ENCODE data around the gene EFNA1. TPM values are rescaled to one million over a fixed set of nuclear protein-coding genes. Genes with fewer than 3 reads are reported as not detected.

EFNA1 gene, protein sequence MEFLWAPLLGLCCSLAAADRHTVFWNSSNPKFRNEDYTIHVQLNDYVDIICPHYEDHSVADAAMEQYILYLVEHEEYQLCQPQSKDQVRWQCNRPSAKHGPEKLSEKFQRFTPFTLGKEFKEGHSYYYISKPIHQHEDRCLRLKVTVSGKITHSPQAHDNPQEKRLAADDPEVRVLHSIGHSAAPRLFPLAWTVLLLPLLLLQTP
- total RNA-seq: 10 to 100 TPM; 27.4 to 41.4 (median 34.0) TPM

DNA sequence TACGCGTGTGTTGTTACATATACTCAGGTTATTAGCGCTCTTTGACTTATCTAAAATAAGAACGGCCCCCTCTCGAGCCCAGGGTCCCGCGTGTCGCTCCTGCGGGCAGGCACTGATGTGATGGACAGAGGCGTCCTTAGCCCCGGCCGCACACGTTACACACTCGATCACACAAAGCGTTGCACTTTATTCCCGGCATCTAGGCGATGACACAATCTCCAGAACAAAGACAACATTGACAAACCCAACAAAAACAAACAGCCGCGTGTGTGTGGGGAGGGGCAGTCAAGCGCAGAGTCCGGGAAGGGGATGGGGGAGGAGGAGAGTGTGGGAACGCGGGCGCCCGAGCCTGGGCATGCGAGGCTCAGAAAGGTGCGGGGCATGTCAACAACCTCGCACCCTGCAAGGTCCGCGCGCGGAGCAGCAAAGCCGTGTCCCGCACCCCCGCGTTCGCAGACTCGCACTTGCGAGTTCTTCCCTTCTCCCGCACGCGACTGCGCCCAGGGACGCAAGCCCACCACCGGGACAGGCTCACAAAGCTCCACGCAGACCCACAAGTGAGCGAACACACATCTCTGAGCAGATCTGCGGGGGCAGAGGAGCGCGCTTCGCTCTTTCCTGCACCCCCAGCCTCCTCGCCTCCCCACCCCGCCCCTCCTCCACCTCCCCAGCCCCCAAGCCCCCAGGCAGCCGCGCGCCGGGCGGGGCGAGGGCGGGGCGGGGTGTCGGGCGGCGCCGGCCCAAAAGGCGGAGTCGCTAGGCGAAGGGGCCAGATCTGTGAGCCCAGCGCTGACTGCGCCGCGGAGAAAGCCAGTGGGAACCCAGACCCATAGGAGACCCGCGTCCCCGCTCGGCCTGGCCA is at the start of gene EFNA1:
EFNA1 (plus strand) TSS at position 772 of the 862 bp plus-strand sequence. CDS start 102 bp downstream, outside the sequence.
- H3K36me3 ChIP-seq: peaks cover 0 to 14% (median 0%) of the 10 kb centered on the region in 3 donors
- peak within 1 kb of the TSS; percentile 84 to 99 (median 88) for H3K27ac ChIP-seq
- no peaks in the 10 kb centered on the region for H3K27me3 ChIP-seq
- H3K9me3 ChIP-seq: no peaks in the 10 kb centered on the region
- peak within 1 kb of the TSS; percentile 62 to 74 (median 64) for H3K4me3 ChIP-seq
- DNase-seq (ENCODE audit: low spot score in 2 of 2): peak; percentile 53 to 76
- H3K4me1 ChIP-seq: peaks cover 0 to 73% (median 22%) of the 10 kb centered on the region in 4 donors
- 0 to 1% methylated on average over 40 to 57 of the region's 76 CpGs for WGBS, 2 donors
- TF ChIP-seq POLR2A (IDR thresholded peaks at IDR 0.05) (peak; percentile 30 to 73), EP300 (IDR thresholded peaks at IDR 0.05) (peak in 1 of 2 donors; percentile 91)
- TF ChIP-seq, protein P1, sequence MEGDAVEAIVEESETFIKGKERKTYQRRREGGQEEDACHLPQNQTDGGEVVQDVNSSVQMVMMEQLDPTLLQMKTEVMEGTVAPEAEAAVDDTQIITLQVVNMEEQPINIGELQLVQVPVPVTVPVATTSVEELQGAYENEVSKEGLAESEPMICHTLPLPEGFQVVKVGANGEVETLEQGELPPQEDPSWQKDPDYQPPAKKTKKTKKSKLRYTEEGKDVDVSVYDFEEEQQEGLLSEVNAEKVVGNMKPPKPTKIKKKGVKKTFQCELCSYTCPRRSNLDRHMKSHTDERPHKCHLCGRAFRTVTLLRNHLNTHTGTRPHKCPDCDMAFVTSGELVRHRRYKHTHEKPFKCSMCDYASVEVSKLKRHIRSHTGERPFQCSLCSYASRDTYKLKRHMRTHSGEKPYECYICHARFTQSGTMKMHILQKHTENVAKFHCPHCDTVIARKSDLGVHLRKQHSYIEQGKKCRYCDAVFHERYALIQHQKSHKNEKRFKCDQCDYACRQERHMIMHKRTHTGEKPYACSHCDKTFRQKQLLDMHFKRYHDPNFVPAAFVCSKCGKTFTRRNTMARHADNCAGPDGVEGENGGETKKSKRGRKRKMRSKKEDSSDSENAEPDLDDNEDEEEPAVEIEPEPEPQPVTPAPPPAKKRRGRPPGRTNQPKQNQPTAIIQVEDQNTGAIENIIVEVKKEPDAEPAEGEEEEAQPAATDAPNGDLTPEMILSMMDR (IDR thresholded peaks at IDR 0.05): no peak

- H3K9me3 ChIP-seq: no peaks in the 10 kb centered on the region
- TF ChIP-seq POLR2A (IDR thresholded peaks at IDR 0.05) (no peak), EP300 (IDR thresholded peaks at IDR 0.05) (no peak)
- TF ChIP-seq, protein P1 (IDR thresholded peaks at IDR 0.05): peak in 1 of 5 experiments; percentile 12
- 1 to 3% methylated on average over 10 to 34 of the region's 59 CpGs for WGBS, 2 donors
- H3K4me1 ChIP-seq: peaks cover 4 to 52% (median 41%) of the 10 kb centered on the region in 4 donors
- no peaks in the 10 kb centered on the region for H3K36me3 ChIP-seq
- peak within 1 kb of the TSS; percentile 22 to 53 (median 32) for H3K4me3 ChIP-seq
- peak; percentile 44 to 62 for DNase-seq (ENCODE audit: low spot score in 2 of 2)
- H3K27ac ChIP-seq: no peak within 1 kb of the TSS
- H3K27me3 ChIP-seq: peaks cover 0 to 48% of the 10 kb centered on the region in 2 donors
These were observed 49.0 kb upstream of the EFNA1 start, which contains the start of gene EFNA3 for GRCh38 chr1:155078469-155079209. Gene EFNA3, plus strand, starts transcription at chr1:155078837. Its CDS starts 105 bp downstream, at chr1:155078942.

- DNase-seq (ENCODE audit: low spot score in 2 of 2): no peak
- H3K36me3 ChIP-seq: no peaks in the 10 kb centered on the region
- H3K4me1 ChIP-seq: peaks cover 4 to 55% (median 41%) of the 10 kb centered on the region in 4 donors
- H3K27ac ChIP-seq: no peak overlapping the region
- no peaks in the 10 kb centered on the region for H3K9me3 ChIP-seq
- H3K27me3 ChIP-seq: peaks cover 0 to 53% of the 10 kb centered on the region in 2 donors
- WGBS, 2 donors: 0 to 4% methylated on average over 2 to 9 of the region's 10 CpGs
- TF ChIP-seq EP300 (IDR thresholded peaks at IDR 0.05) (no peak), POLR2A (IDR thresholded peaks at IDR 0.05) (no peak)
- TF ChIP-seq, protein P1 (IDR thresholded peaks at IDR 0.05): no peak
- H3K4me3 ChIP-seq: peak overlapping the region; percentile 22 to 53 (median 32)
These were observed 48.5 kb upstream of the EFNA1 start for GRCh38 chr1:155079210-155079486.

- Histone ChIP-seq H3K36me3 (no peaks in the 10 kb centered on the region), H3K4me3 (peak overlapping the region in 1 of 4 donors; percentile 53), H3K27me3 (peaks cover 0 to 57% of the 10 kb centered on the region in 2 donors), H3K9me3 (no peaks in the 10 kb centered on the region), H3K27ac (no peak overlapping the region), H3K4me1 (peaks cover 4 to 60% (median 44%) of the 10 kb centered on the region in 4 donors)
- no peak for DNase-seq (ENCODE audit: low spot score in 2 of 2)
- WGBS, 2 donors: 2 to 3% methylated on average over 19 to 59 of the region's 67 CpGs
- no peak for TF ChIP-seq EP300 (IDR thresholded peaks at IDR 0.05)
- TF ChIP-seq, protein P1 (IDR thresholded peaks at IDR 0.05): no peak
These were observed 48.0 kb upstream of the EFNA1 start for GRCh38 chr1:155079487-155080311.
